Activated CD4-positive, alpha-beta T cell treated with anti-CD3 and anti-CD28 coated beads for 48 hours (primary cell): ENCODE measurements around the gene MYLK2.
"Not testable (repeated sequence)": the region's sequence is repeated elsewhere in the genome, so short reads cannot be mapped to it uniquely, and the experiment has no call there.

Experiments
- DNase-seq: peaks from one replicate; pipeline ENCODE4 v3.0.0-alpha.2; 2020

The MYLK2 gene

DNA sequence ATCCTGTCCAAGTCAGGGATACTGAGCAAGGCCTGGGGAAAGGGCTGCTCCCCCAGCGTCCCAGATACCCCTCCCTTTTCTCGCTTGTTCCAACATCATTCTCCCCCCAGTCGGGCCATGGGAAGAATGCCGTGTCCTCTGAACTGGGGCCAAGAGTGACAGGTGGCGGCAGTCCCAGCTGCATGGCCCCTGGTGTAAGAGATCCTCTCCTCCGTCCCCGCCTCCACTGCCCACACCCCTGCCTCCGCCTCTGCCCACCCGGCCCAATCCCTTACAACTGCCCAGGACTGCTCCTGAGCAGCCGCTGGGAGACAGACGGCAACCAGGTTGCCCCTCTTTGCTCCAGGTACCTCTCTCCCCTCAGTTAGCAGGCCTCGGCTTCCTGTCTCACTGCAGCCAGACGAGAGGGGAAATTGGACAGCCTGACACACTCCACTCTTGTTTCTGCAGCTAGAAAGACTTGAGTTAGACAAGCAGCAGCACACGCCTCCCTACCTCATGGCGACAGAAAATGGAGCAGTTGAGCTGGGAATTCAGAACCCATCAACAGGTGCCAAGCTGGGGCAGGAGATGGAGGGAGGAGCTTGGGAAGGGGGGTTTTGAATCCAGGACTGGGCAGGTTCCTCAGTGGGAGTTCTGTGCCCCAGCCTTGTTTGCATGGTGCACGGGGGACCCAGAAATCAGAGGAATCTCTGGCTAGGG, at the start of gene MYLK2:
Gene MYLK2, plus strand, starts transcription at position 274 of the 702 bp plus-strand sequence. Its CDS starts 225 bp downstream, at position 499.
- DNase-seq = no peak

DNA sequence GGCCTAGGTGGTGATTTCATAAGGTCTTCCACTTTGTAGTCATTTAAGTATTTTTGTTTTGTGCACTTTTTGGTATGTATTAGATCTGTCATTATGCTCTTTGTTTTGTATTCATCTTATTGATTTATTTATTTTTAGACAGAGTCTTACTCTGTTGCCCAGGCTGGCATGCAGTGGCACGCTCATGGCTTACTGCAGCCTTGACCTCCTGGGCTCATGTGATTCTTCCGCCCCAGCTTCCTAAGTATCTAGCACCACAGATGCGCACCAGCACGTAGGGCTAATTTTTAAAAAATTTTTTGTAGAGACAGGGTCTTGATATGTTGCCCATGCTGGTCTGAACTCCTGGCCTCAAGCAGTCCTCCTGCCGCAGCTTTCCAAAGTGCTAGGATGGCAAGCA, 49.5 kb upstream of the MYLK2 start:
- no peak for DNase-seq

DNA sequence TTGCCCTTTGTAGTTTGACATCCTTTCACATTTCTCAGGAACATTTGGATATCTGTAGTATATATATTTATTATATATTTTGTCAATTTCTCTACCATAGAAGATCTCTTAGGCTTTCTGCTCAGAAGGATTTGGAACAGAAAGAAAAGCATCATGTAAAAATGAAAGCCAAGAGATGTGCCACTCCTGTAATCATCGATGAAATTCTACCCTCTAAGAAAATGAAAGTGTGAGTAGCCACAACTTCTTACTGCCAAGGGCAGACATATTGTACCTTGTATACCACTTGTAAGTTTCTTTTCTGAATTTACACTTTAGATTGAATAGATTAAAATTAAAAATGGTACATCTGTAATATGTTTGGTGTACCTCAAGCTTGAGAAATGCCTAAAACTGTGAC, 48.9 kb upstream of the MYLK2 start:
- no peak for DNase-seq

GRCh38 chr20:31774408-31774807, 44.7 kb upstream of the MYLK2 start:
- no peak for DNase-seq

DNA sequence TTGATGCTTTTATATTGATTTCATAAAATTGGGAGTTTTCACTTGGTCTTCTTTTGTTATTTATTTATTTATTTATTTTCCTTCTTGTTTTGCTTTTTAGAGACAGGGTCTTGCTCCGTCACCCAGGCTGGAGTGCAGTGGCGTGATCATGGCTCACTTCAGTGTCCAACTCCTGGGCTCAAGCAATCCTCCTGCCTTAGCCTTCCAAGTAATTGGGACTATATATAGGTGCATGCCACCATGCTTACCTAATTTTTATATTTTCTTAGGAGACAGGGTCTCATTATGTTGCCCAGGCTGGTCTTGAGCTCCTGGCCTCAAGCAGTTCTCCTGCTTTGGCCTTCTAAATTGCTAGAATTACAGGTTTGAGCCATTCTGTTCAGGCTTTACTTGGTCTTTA, 38.3 kb upstream of the MYLK2 start:
- DNase-seq = no peak

- DNase-seq = no peak
These were observed 37.2 kb upstream of the MYLK2 start for GRCh38 chr20:31781945-31782344.

DNA sequence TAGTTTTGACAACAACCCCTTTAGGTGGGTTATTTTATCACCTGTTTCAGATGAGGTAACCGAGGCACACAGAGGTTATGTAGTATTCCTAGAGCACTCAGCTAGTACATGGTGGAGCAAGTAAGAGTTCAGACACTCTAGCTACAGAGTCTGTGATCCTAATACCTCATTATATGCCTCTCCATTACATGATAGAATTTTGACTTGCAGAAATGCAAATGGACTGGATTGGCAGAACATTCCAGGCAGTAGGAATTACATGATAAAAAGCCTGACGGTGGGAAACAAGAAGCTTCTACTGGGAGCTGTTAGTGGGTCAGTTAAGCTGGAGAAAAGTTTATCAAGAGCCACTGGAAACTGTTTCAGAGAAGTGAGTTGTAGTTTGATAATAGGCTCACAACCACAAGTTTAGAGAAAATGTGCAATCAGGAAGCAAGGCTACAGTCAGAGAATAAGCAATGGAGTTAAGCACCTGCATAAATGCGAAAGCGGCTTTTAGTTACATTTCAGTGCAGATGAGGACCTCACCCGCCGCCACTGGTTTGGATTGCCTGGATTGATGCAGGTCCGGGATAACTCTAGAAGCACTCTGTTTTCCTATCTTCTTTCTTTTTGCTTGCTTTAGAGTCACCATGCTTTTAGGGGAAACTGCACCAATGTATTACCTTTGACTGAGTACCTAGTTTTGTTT, 34.7 kb upstream of the MYLK2 start:
- DNase-seq = no peak

GRCh38 chr20:31785089-31785488, 34.1 kb upstream of the MYLK2 start:
- no peak for DNase-seq

- no peak for DNase-seq
These were observed 30.6 kb upstream of the MYLK2 start for GRCh38 chr20:31788578-31788977.

- no peak for DNase-seq
These were observed 28.8 kb upstream of the MYLK2 start for GRCh38 chr20:31790401-31790800.

DNA sequence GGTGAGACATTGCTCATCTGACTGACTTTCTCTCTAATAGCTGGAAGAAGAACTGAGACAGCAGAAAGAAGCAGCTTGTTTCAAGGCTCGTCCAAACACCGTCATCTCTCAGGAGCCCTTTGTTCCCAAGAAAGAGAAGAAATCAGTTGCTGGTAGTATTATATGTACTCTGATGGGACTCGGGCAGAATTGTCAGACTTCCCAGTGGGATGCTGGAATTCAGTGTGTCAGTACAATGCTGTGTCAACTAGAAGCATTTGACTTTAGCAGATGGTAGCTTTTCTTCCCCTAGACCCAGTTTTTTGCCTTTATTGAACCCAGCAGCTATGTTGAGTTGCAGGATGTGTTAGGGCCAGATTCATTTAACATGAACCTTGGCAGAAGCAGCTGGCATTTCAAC, 21.8 kb upstream of the MYLK2 start:
- DNase-seq = no peak

- DNase-seq = no peak
These were observed 17.6 kb upstream of the MYLK2 start for GRCh38 chr20:31801508-31801907.

DNA sequence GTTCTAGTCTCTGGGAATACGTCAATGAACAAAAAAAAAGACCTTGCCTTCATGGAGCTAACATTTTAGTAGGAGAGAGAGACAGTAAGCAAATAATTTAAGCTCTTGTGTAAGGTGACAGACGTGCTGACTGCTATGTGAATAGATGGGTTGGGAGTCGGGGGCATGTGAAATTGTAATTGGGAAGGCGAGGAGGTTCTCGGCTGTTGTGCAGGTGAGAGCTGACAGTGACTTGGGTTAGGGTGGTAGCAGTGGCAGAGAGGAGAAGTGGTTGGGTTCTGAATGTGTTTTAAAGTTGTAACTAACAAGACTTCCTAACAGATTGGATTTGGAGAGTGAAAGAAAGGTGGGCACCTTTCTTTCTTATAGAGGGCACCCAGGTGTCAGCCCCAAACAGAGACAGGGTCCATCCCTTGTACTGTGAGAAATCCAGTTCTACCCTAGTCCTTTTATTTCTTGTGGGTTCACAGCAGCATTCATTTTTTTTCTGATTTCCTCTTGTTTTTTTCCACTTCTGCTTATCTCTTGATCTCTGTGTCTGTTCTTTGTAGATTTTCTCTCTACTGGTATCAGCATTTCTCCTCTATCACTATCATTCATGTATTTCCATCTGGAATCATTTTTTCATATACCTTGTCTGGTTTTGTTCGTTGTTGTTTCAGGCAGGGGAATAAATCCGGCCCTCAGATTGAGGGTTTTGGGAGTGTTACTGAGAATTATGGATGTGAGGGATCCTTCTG, 15.4 kb upstream of the MYLK2 start:
- no peak for DNase-seq

DNA sequence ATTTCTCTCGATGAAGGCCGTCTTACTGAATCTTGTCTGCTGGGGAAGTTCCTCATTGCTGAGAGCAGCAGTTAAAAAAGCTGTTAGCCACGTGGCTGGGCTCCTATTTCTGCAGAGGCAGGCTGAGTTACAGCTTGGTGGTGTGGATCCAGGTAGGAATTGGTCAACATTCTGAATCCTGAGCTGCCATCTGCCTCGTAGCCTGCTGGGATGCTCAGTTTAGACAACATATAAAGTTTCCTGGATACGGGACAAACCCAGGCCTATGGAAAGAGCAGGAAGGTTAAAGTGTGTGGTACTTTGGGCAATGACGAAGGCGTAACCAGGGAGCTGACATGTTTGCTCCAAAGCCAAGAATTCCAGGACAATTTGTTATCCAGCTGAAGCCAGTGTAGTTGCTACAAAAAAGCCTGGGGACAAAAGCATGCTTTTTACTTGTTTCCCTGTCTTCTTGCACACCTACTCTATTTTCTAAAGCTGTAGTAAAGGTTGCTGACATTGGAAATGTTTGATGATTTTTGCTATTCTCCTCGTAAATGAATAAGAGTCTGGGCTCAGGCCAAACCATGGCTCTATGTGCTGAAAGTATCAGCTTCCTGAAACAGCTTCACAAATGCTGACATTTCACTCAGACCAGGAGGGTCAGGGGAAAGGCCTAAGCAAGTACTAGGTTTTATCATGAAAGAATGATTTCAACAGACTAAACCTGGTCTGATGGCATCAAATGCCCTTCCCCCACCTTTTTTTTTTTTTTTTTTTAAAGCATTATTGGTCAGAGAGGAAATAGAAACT, 12.4 kb upstream of the MYLK2 start:
- DNase-seq = no peak

DNA sequence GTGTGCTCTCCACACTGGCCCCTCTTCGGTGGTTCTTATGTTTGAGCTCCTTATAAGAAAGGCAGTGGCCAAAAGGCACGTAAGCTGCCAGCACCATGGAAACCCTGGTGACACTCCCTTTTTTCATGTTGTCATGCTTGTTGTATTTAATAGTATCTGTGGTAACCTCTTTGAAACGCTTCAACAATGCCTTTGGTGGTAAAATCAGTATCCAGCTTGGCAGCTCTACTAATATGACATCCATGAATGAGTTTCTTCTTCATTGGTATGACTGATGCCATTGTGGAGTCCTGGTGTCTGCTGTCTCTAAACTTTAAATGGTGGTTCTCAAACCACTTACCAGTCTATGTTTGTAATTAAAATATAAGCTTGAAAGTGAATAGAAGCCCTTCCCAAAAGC, 10.7 kb upstream of the MYLK2 start:
- DNase-seq = no peak

GRCh38 chr20:31809661-31810060, 9.5 kb upstream of the MYLK2 start:
- DNase-seq = no peak

- DNase-seq = no peak
These were observed 8.0 kb upstream of the MYLK2 start for GRCh38 chr20:31811198-31811597.

- no peak for DNase-seq
These were observed 7.1 kb upstream of the MYLK2 start for GRCh38 chr20:31811796-31812728.

DNA sequence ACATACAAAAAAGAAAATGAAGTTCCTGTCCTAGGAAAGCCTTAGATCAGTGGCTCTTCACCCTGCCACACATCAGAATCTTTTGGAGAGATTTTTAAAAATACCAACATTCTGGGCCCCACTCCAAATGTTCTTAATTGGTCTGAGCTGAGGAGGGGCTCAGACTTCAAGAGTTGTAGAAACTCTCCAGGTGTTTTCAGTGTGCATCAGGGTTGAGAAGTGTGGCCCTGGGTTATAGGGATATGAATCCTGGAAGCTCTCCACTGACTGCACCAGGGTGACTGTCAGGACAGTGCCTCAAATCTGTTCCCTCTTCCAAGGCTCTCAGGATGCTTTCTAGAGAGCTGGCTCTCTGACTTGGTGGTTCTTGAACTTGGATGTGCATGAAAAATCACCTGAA, 5.5 kb upstream of the MYLK2 start:
- DNase-seq = no peak

DNA sequence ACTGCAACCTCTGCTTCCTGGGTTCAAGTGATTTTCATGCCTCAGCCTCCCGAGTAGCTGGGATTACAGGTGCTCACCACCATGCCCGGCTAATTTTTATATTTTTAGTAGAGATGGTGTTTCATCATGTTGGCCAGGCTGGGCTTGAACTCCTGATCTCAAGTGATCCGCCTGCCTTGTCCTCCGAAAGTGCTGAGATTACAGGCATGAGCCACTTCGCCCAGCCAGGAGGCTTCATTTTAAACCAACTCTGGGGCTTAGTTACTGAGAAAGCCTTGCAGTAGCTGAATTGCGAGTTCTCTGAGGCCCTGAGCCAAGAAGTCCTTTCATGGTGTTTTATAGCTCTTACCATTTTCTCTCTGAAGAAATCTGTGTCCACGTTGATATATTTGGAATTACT, 5.0 kb upstream of the MYLK2 start:
- not testable (repeated sequence) for DNase-seq

DNA sequence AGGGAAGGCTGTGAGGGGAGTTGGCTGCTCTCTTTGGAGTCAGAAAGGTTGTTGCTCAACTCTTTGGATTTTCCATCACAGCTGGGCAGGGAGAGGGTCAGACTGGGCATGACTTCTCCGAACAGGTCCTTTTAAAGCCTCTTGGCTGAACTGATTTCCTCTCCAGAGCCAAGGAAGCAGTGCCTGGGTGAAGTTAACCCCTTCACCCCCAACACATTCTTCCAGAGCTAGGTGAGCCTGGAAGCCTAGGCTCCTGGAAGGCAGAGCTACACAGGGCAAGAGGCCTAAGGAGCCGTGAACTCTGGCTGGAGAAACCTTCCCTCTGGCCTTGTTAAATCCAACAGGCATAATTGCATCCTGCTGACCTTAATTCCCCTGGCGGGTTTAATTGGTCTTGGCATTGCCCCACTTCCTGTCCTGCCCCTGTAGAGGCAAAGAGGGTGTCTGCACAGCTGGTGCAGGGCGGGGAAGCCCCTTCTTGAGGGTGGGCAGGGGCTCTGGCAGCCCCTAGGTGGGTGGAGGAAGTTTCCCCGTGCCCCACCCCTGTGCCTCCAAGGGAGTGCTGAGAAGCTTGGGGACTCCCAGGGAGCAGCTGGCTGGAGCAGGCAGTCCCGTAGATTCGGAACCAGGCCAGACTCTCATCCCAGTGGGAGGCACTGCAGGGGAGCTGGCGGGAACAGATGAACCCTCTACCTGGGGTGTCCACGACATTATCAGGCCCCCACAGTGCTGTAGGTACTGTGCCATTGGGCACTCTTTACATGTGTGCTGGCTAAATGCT, 3.6 kb upstream of the MYLK2 start:
- DNase-seq = no peak
